ENCODE results near the gene RTP3. TPM values are rescaled to one million over a fixed set of nuclear protein-coding genes. Genes with fewer than 3 reads are reported as not detected.

RTP3 gene
- total and polyA plus RNA-seq, 2 experiments from 2014 or later, result 0.16 TPM; not detected in 1

DNA sequence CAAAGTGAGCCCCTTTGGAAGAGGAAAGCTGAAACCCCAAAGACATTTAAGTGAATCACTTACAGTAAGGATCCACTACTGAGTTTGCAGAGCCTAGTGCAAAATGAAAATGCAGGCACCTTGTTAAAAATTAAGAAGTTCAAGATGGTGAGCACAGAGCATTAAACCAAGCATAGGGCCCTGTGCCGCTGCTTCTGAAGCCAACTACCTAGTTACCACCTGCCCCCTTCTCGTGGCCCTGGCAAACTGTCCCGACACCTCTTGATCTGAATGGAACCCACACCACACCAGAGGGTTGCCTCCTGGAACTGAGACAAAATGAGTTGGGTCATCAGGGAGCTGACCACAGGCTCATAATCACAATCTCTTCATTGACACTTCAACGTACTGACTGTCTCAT is 42.8 kb downstream of the RTP3 start:
- Mint-ChIP-seq H3K9me3 (no peaks in the 10 kb centered on the region), H3K36me3 (ENCODE audit: low read depth) (peaks cover 10% of the 10 kb centered on the region), H3K4me1 (peaks cover 33% of the 10 kb centered on the region), H3K27ac (no peak overlapping the region), H3K4me3 (no peak overlapping the region), H3K27me3 (ENCODE audit: insufficient read depth, low read depth, poor library complexity) (peaks cover 15% of the 10 kb centered on the region)
- Histone ChIP-seq H3K4me3 (no peak overlapping the region), H3K27ac (ENCODE audit: low read depth) (no peak overlapping the region), H3K9me2 (ENCODE audit: insufficient read depth) (0 out of 2 replicates have a peak, but pooled peaks cover 2% of the 10 kb centered on the region), H3F3A (replicated peaks; ENCODE audit: low read depth) (no peaks in the 10 kb centered on the region), H4K20me1 (replicated peaks; ENCODE audit: insufficient read depth) (no peaks in the 10 kb centered on the region), H3K36me3 (ENCODE audit: insufficient read depth) (no peaks in the 10 kb centered on the region), H2AFZ (no peak overlapping the region), H3K79me2 (replicated peaks; ENCODE audit: insufficient read depth) (no peaks in the 10 kb centered on the region), H3K4me2 (no peak overlapping the region), H3K27me3 (ENCODE audit: insufficient read depth) (no peaks in the 10 kb centered on the region), H3K4me1 (ENCODE audit: insufficient read depth) (peaks cover 25% of the 10 kb centered on the region)
- ATAC-seq, result no peak
- no peak for TF ChIP-seq ZNF331 (CRISPR knock-in tag; IDR thresholded peaks at IDR 0.05; ENCODE audit: low read depth)
- TF ChIP-seq STAT1 (IDR thresholded peaks at IDR 0.05; ENCODE audit: unreplicated experiment), result no peak
- TF ChIP-seq ZNF114 (CRISPR knock-in tag; IDR thresholded peaks at IDR 0.05), result no peak
- TF ChIP-seq, protein P1, sequence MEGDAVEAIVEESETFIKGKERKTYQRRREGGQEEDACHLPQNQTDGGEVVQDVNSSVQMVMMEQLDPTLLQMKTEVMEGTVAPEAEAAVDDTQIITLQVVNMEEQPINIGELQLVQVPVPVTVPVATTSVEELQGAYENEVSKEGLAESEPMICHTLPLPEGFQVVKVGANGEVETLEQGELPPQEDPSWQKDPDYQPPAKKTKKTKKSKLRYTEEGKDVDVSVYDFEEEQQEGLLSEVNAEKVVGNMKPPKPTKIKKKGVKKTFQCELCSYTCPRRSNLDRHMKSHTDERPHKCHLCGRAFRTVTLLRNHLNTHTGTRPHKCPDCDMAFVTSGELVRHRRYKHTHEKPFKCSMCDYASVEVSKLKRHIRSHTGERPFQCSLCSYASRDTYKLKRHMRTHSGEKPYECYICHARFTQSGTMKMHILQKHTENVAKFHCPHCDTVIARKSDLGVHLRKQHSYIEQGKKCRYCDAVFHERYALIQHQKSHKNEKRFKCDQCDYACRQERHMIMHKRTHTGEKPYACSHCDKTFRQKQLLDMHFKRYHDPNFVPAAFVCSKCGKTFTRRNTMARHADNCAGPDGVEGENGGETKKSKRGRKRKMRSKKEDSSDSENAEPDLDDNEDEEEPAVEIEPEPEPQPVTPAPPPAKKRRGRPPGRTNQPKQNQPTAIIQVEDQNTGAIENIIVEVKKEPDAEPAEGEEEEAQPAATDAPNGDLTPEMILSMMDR (conservative IDR thresholded peaks at IDR 0.05; ENCODE audit: low read depth in 2 of 2), result no peak
- TF ChIP-seq NANOG (IDR thresholded peaks at IDR 0.05; ENCODE audit: borderline replicate concordance), result no peak
- no peak for TF ChIP-seq EZH2phosphoT487 (IDR thresholded peaks at IDR 0.05; ENCODE audit: unreplicated experiment)
- no peak for TF ChIP-seq ZNF462 (CRISPR knock-in tag; IDR thresholded peaks at IDR 0.05)
- no peak for TF ChIP-seq EZH2 (IDR thresholded peaks at IDR 0.05; ENCODE audit: low read depth, unreplicated experiment)
- no peak for TF ChIP-seq REST (IDR thresholded peaks at IDR 0.05; ENCODE audit: unreplicated experiment)
- no peak for TF ChIP-seq ETS1 (IDR thresholded peaks at IDR 0.05)
- no peak for TF ChIP-seq JUNB (IDR thresholded peaks at IDR 0.05; ENCODE audit: unreplicated experiment)
- no peak for TF ChIP-seq POLR2AphosphoS5 (IDR thresholded peaks at IDR 0.05; ENCODE audit: low read depth)
- TF ChIP-seq CREB1 (CRISPR knock-in tag; IDR thresholded peaks at IDR 0.05; ENCODE audit: low read depth), result no peak
- no peak for DNase-seq (ENCODE audit: low spot score)

Measured in GM23338 (cell line).